ENCODE results near the gene FAM3D. TPM values are rescaled to one million over a fixed set of nuclear protein-coding genes. Genes with fewer than 3 reads are reported as not detected.

The FAM3D gene
- total RNA-seq, 4 donors from 2014 or later: not detected

DNA sequence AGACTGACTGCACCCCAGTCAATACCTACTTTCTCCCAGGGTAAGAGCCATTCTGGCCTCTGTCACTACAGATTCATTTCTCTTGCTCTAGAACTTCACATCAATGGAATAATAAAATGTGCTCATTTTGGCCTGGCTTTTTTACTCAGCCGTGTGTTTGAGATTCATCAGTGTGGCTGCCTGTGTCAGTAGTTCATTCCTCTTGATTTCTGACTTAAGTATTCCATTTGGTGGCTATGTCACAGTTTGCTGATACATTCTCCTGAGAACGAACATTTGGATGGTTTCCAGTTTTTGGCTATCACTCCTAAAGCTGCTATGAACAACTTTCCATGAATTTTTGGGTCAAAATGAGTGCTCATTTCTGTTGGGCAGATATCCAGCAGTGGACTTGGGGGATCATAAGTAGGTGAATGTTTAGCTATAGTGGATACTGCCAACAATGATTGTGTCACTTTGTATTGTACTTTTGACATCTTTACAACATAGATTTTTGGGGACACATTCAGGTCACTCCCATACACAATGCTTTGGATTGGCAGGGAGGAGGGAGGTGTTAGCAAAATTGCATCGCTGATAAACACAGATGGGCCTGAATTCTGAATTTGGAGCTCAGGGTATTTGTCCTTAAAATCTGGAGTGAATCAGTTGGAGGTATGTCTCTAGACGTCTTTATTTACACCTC is 69.6 kb downstream of the FAM3D start:
- H3K27ac ChIP-seq: no peak overlapping the region
- H3K4me1 ChIP-seq: no peaks in the 10 kb centered on the region
- no peak for DNase-seq (ENCODE audit: low spot score in 2 of 2)
- no peak for TF ChIP-seq EP300 (IDR thresholded peaks at IDR 0.05)
- TF ChIP-seq, protein P1, sequence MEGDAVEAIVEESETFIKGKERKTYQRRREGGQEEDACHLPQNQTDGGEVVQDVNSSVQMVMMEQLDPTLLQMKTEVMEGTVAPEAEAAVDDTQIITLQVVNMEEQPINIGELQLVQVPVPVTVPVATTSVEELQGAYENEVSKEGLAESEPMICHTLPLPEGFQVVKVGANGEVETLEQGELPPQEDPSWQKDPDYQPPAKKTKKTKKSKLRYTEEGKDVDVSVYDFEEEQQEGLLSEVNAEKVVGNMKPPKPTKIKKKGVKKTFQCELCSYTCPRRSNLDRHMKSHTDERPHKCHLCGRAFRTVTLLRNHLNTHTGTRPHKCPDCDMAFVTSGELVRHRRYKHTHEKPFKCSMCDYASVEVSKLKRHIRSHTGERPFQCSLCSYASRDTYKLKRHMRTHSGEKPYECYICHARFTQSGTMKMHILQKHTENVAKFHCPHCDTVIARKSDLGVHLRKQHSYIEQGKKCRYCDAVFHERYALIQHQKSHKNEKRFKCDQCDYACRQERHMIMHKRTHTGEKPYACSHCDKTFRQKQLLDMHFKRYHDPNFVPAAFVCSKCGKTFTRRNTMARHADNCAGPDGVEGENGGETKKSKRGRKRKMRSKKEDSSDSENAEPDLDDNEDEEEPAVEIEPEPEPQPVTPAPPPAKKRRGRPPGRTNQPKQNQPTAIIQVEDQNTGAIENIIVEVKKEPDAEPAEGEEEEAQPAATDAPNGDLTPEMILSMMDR (IDR thresholded peaks at IDR 0.05): no peak
- TF ChIP-seq POLR2A (IDR thresholded peaks at IDR 0.05): no peak
- H3K9me3 ChIP-seq: no peaks in the 10 kb centered on the region
- H3K4me3 ChIP-seq: no peak overlapping the region
- WGBS, 2 donors: 48 to 56% methylated on average over 4 of the region's 4 CpGs
- no peaks in the 10 kb centered on the region for H3K27me3 ChIP-seq
- H3K36me3 ChIP-seq: no peaks in the 10 kb centered on the region

DNA sequence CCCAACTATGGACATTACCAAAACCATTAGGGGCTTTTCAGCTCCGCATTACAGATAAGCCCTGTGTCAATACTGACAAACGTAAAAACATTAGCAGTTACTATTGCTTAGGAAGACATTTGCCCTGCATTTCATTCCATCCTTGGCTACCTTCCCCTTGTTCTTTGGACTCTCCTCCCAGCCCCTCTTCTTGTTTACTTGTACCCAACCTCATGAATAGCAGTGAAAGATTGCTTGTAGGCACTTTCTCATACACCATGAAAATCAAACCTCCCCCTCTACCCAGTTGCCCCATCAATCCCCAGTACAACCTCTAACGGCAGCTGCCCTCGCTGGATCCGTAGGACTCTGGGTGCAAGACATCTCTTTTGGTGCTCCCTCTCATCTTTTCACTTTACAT is 72.5 kb downstream of the FAM3D start:
- Histone ChIP-seq H3K9me3 (no peaks in the 10 kb centered on the region), H3K27me3 (no peaks in the 10 kb centered on the region), H3K4me1 (no peaks in the 10 kb centered on the region), H3K27ac (no peak overlapping the region), H3K4me3 (no peak overlapping the region), H3K36me3 (no peaks in the 10 kb centered on the region)
- WGBS, 2 donors: 85 to 89% methylated on average over 5 of the region's 5 CpGs
- TF ChIP-seq EP300 (IDR thresholded peaks at IDR 0.05) (no peak), POLR2A (IDR thresholded peaks at IDR 0.05) (no peak)
- TF ChIP-seq, protein P1 (IDR thresholded peaks at IDR 0.05): no peak
- no peak for DNase-seq (ENCODE audit: low spot score in 2 of 2)

DNA sequence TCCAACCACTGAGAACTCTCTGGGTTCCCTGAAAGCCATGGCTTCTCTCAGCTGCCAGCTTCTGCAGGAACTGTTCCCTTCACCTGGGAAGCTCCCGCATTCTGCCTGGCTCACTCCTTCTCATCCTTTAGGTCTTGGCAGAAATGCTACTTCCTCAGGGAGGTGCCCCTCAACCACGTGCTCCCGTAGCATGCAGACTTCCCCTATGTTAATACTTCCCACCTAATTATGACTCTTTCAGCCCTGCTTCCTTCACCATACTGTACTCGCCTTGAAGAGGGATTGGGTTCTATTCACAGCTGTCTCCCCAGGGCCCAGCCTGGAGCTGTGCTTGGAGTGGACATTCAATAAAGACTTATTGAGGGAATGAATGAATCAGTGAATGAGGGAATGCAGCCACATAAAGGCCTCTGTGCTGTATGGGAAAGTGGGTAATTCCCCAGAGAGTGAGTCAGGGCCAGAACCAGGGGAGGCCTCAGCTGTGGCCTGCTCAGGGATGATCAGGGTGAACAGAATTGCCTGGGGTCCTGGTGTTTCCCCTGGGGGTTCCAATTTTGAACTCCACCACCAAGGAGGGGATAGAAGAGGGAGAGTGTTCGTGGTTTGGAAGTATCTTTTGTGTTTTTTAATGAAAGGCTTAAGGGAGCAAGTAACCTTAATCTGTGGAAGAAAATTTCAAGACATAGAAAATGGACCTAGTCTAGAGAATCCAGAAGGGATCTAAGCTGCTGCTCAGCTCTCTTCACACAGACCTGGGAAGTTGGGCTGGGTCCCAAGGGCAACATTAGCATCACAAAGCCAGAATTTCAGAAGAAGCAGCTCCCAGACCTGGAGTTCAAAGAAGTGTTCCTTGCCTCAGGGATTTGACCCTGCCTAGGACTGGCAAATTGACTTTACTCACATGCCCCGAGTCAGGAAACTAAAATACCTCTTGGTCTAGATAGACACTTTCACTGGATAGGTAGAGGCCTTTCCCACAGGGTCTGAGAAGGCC is 74.8 kb downstream of the FAM3D start:
- no peak overlapping the region for H3K27ac ChIP-seq
- H3K27me3 ChIP-seq: peaks cover 0 to 15% of the 10 kb centered on the region in 2 donors
- H3K36me3 ChIP-seq: no peaks in the 10 kb centered on the region
- no peaks in the 10 kb centered on the region for H3K9me3 ChIP-seq
- no peak for DNase-seq (ENCODE audit: low spot score in 2 of 2)
- TF ChIP-seq POLR2A (IDR thresholded peaks at IDR 0.05) (no peak), EP300 (IDR thresholded peaks at IDR 0.05) (no peak)
- TF ChIP-seq, protein P1 (IDR thresholded peaks at IDR 0.05): no peak
- WGBS, 2 donors: 63 to 68% methylated on average over 6 of the region's 6 CpGs
- no peak overlapping the region for H3K4me3 ChIP-seq
- peaks cover 0 to 2% (median 0%) of the 10 kb centered on the region in 4 donors for H3K4me1 ChIP-seq

DNA sequence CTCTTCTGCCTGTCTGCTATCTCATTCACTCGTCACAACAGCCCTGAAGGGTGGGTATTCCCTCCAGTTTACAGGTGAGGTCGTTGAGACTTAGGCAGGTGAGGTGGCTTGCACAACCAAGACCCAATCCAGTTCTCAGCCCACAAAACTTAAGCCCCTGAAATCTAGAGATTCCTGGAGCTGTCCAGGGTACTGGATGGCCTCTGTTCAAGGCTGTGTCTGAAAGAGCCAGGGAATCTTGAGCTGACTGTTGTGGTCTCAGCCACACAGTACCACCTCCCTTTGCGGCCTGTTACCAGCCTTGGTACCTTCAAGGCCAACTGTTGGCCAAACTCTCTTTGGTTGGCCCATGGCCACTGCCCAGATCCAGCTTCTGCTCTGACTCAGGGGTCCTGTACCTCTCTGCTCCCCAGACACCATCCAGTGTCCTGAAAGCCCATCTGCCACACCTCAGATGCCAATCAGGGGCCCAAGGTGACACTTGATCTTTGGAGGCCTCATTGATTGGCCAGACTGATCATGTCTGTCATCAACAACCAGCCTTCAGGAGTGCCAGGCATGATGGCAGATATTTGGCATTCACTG is 78.5 kb downstream of the FAM3D start:
- H3K27ac ChIP-seq: no peak overlapping the region
- H3K27me3 ChIP-seq: peaks cover 0 to 24% of the 10 kb centered on the region in 2 donors
- no peak for DNase-seq (ENCODE audit: low spot score in 2 of 2)
- WGBS, 2 donors: 27 to 32% methylated on average over 2 to 3 of the region's 3 CpGs
- H3K36me3 ChIP-seq: no peaks in the 10 kb centered on the region
- H3K9me3 ChIP-seq: no peaks in the 10 kb centered on the region
- H3K4me1 ChIP-seq: peaks cover 0 to 26% (median 11%) of the 10 kb centered on the region in 4 donors
- TF ChIP-seq EP300 (IDR thresholded peaks at IDR 0.05): no peak
- no peak for TF ChIP-seq POLR2A (IDR thresholded peaks at IDR 0.05)
- TF ChIP-seq, protein P1 (IDR thresholded peaks at IDR 0.05): no peak
- no peak overlapping the region for H3K4me3 ChIP-seq

All from tibial nerve (tissue), 4 donors.